GM12891 (cell line): ENCODE data around the gene ZNG1A.

Experiments
- PAX5 ChIP-seq: IDR thresholded peaks from 2 replicates; pipeline ENCODE4 v1.6.1; 2011; ENCODE audit warnings: low read length, moderate library complexity, mild to moderate bottlenecking; ENCODE audit not compliant: insufficient read depth, severe bottlenecking
- POLR2A ChIP-seq: IDR thresholded peaks from 2 replicates; pipeline ENCODE4 v1.6.1; 2011; ENCODE audit warnings: low read depth, low read length, control low read depth
- POLR2AphosphoS5 ChIP-seq: IDR thresholded peaks from 2 replicates; pipeline ENCODE4 v1.6.1; 2011; ENCODE audit warnings: low read depth, low read length, control low read depth
- SPI1 ChIP-seq: IDR thresholded peaks from 2 replicates; pipeline ENCODE4 v1.6.1; 2011; ENCODE audit warnings: low read depth, low read length, control low read depth
- TAF1 ChIP-seq: IDR thresholded peaks from 2 replicates; pipeline ENCODE4 v1.6.1; 2011; ENCODE audit warnings: low read depth, low read length, control low read depth

GRCh38 chr9:211036-211435 is 32.2 kb upstream of the ZNG1A start:
- TF ChIP-seq POLR2A (no peak), TAF1 (no peak), SPI1 (no peak), POLR2AphosphoS5 (no peak), PAX5 (no peak)
